HG03575 (cell line): ENCODE measurements around the gene TWSG1.
"Not testable (repeated sequence)": the region's sequence is repeated elsewhere in the genome, so short reads cannot be mapped to it uniquely, and the experiment has no call there.

Source experiments
- ATAC-seq: cut with Tn5 transposase; IDR thresholded peaks from one replicate; pipeline ENCODE4 v1.9.1; 2021; ENCODE audit not compliant: unreplicated experiment, insufficient number of reproducible peaks, low FRiP score; ENCODE audit errors: extremely low read depth

Gene TWSG1

DNA sequence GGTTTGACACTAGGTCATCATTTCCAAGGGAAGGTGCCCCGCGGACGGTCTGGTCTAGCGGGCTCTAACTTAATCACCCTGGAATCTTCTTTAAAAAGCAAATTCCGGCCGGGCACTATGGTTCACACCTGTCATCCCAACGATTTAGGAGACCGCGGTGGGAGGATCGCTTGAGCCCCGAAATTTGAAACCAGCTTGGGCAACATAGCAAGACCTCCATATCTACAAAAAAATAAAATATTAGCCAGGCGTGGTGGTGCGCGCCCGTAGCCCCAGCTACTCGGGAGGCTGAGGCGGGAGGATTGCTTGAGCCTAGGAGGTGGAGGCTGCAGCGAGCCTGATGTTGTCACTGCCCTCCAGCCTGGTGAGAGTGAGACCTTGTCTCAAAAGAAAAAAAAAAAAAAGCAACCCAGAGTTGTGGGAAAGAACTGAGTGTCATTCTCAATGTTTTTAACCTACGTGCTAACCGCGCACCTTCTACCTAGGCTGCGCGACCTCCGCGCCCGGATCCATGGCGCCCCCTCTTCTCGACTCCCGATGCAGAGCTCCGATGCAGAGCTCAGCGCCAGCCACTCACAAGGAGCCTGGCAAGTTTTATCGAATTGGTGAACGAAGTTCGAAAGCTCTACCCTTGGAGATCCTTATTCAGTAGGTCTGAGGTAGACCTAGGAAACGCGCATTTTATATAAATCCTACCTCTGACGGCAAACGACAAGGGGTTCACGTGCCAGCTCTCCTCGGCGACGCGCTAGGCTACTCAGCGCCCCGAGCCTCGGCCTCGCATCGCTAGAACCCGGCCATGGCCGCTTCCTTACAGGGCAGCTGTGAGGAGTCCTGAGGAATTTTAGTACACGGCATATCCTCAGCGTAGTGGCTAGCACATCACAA lies 888 bp upstream of the TWSG1 start:
- ATAC-seq: peak; percentile 33

DNA sequence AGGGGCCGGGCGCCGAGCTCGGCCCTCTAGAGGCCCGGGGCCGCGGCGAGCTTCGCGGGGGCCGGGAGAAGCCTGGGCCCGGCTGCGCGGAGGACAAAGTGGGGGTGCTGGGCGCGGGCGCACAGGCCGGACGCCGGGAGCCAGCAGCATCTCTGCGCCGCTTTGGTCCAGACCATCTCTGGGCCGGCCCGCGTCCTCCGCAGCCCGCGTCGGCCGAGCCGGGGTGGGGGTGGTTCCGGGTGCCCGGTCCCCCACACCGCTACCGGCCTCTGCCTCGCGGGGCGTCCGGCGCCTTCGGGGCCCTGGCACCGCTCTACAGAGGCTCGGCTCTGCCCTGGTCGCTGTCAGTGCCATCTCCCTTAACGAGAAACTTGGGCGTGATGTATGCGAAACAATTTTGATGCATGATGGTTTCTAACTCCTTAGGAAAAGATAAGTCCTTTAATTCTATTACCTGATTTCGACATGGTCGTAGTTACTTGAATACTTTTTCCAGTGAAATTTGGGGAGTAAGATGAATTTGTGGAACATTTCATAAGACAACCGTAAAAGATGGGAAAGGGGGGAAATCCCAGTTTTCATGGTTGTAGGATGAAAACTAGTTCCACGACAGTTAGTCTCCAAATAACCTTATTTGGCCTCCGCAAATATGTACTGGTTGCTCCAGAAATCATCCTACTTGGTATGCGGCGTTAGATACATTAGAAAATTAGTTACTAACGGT lies 562 bp downstream of the TWSG1 start:
- no peak for ATAC-seq

DNA sequence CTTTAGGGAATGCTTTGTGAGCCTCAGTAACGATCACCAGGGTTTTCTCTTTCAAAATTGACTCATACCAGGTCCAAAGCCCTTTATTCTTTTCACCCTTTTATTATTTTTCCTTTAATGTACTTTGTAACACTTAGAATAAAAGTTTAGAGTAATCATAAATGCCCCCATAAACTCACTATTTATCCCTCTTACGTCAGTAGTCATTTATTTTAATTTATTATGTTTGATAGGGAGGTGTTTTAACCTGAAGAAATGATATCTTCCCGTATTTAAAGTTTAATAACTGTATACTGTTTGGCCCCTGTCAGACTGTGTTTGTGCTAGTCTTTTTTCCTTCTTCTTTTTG lies 1.1 kb downstream of the TWSG1 start:
- no peak for ATAC-seq

DNA sequence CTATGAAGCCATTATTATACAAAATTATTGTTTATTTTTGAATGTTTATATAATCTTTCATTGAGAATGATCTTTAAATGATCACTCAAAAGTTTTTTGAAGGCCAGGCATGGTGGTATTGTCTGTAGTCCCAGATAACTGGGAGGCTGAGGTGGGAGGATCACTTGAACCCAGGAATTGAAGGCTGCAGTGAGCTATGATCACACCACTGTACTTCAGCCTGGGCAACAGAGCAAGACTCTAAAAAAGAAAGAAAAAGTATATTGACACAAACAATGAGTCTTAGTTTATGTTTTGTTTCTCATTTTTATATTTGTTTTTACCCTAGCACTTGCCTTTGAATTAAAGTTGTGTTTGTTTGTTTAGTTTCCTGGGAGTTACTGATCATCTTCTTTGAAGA lies 2.3 kb downstream of the TWSG1 start:
- ATAC-seq: no peak

DNA sequence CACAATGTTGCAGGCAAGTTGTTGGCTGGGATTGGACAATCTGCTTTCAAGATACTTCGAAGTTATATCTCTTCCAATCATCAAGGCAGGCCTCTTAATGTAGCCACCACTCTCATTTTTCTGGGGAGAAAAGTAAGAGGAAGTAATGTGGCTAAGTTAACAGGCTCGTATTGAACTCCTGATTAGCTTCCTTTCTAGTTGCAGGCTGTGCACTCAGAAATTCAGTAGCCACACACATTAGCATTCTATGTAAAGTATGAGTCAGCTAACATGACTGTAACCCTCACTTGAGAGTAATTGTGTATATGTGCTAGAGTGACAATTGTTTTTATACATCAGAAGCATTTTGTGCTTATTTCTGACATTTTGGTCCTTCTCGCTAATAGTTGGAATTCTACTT lies 3.3 kb downstream of the TWSG1 start:
- ATAC-seq: no peak

DNA sequence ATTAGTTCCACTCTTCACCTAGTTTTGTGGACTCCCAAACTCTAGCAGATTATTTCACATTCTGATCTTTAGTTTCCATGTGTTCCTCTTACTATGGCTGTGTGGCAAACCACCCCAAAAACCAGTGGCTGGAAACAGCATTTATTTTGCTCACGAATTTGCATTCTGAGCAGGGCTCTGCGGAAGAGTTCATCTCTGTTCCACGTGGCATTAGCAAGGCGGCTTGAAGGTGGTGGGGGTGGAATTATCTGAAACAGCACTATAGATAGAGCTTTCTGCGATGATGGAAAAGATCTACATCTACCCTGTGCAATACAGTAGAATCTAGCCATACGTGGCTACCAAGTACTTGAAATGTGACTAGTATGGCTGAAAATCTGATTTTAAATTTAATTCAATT lies 5.9 kb downstream of the TWSG1 start:
- ATAC-seq: no peak

DNA sequence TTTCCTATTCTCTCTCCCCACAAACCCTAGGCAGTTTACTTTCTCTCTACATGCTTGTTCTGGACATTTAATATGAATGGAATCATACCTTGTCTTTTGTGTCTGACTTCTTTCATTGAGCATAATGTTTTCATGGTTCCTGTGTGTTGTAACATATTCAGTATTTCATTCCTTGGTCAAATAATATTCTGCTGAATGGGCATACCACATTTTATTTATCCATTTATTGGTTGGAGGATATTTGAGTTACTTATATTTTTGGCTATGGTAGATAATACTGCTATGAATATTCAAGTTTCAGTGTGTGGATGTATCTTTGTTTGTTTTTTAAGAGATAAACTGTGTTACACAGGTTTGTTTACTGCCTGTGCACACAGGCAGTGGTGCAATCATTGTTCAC lies 9.0 kb downstream of the TWSG1 start:
- ATAC-seq: no peak

DNA sequence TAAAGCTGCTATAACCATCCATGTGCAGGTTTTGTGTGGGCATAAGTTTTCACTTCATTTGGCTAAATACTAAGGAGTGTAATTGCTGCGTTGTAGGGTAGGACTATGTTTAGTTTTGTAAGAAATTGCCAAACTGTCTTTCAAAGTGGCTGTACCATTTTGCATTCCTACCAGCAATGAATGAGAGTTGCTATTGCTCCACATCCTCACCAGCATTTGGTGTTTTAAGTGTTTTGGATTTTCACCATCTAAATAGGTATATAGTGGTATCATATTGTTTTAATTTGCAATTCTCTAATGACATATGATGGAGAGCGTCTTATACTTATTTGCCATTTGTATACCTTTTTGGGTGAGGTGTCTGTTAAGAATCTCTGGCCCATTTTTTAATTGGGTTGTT lies 12.2 kb downstream of the TWSG1 start:
- no peak for ATAC-seq

DNA sequence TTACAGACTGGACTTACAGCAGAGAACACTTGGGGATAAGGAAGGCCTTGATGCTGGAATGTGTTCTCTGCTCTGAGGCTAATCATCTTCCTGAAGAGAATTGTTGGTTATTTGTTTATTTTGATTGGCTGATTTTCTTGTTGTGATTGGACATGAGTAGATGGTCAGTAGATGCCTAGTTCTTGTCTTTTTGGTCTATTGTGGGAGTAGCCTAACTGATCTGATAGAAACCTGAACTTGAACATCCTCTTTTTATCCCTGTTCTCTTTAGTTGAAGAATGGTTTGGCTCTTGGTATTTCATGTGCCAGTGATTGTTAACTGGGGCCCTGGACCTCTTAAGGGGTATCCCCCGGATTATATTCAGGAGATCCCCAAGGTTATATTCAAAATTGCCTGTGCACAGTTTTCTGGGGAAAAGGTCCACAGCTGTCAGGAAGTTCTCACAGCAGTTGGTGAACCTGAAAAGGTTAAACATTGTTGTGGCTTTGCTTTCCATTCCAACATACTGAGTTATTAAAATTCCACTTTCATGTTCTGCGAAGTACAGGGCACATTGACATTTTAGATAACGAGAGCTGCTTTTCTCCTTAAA lies 13.6 kb downstream of the TWSG1 start:
- no peak for ATAC-seq

DNA sequence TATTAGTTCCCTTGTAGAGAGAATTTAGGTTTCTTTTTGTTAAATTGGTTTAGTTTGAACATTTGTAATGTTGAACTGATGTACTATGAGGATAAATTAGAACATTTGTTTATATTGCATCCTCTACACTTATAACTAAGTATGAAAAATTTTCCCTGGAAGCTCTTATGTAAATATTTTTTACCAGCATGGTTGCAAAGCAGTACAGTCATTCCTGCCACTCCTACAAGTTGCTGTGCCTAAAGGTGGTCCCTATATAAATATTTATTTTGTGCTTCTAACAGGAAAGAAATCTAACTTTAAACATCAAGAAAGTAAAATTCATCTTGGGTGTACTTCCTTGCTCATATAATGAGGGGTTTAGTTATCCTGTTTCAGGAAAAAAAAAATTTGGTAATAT lies 14.2 kb downstream of the TWSG1 start:
- no peak for ATAC-seq

DNA sequence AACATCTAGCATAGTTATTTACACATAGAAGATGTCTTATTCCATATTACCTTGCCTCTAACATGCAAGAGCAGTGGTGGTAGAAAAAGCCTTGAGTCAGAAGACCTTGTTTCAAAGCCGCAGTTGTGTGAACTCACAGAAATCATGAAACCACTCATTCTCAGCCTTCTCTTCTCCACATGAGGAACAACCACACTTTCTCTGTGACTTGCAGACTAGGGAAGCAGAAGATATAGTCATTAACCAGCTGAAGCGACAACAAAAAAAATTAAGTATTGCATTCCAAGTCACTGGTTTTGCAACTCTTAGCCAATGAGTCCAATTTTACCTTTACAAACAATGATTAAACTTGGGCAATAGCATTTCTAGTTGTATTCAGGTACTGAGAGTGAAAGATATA lies 19.0 kb downstream of the TWSG1 start:
- ATAC-seq: peak; percentile 75

DNA sequence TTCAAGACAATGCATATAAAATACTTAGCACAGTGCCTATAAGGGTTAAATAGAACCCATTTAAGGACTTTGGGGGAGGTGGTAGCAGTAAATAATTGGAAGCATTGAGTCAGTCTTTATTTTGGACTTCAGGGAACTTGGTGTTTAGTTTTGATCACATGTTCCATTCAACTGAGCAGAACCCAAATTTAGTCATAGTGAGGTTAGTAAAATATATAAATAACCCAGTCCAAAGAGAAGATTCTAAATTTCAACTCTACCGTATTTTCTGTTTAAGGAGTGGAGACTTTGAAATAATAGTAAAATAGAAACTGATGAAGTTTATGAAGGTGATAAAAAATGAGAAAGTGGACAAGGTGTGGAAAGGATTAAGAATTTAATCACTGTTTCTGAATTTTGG lies 19.7 kb downstream of the TWSG1 start:
- ATAC-seq: peak; percentile 33

DNA sequence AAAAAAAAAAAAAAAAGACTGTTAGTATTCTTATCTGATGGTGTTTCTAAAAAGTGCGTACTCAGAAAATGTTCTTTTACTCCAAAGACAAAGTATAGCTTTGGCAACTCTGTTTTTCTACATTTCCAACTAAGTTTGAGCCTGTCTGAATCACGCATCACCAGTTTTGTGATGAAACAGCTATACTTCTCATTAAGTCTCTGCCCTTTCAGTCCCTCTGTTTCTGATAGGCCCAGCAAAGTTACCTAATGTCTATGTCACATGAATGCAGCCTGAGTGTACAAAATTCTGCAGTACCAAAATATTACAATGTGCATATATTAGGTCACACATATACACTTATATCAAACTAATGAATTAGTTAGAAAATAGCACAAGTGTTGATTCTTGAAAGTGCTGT lies 22.4 kb downstream of the TWSG1 start:
- no peak for ATAC-seq

DNA sequence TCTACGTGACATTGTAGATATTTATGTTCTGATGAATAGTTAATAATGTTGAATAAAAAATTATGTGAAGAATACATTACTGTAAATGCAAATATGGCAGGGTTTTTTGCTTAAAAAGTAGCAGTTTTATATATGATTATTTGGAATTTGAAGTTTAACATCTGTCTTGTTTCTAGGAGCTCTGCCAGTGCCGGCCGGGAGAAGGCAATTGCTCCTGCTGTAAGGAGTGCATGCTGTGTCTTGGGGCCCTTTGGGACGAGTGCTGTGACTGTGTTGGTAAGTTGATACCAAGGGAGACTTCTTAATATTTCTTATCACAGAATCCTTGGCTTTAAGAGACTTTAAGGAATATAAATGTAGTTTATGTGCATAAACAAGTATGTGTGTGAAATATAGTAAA lies 25.2 kb downstream of the TWSG1 start:
- no peak for ATAC-seq

DNA sequence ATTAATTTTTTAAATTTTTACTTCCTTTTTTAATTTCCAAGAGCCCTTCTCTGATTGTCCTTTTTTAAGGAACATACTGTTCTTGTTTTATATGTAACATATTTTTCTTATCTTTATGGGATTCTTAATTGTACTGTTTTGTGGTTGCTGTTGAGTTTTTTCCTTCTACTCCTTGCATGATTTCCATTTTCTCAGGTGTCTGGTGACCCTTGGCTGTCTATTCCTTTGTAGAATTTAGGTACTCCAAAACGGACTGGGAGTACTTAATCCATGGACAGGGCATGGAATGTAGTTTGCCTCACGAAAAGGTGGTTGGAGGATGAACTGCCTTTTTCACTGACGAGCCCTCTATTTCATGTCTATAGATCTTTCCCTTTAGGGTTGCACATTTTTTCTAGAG lies 26.6 kb downstream of the TWSG1 start:
- no peak for ATAC-seq

DNA sequence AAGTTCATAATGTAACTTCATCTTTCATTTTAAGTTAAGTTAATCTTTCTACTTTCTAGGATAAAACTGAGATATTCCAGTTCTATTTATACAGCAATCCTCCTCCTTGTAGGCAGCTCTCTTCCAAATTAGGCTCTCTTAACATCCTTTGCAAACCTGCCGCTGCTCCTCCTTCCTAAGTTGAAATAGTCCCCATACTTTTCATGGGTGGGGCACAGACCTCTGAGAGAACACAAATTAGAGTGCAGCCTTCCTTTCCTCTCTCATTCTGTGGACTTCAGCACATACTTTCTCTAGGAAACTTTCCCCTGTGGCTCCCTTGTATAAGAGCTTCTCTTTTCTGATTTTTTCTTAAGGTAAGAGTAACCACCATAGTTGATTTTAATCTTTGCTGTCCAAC lies 28.3 kb downstream of the TWSG1 start:
- no peak for ATAC-seq

DNA sequence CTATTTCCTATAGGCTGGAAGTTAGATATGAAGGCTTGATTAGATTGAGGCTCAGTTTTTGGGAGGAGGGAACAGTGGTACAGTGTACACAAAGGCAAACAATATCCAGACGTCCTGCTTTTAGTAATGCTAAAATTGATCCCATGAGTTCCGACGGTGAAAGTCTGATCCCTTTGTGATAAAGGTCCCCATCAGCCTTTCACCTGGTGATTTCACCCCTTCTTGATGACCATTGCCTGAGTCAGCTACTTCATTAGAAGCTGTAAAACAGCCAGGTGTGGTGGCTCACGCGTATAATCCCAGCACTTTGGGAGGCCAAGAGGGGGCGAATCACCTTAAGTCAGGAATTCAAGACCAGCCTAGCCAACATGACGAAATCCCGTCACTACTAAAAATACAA lies 29.7 kb downstream of the TWSG1 start:
- no peak for ATAC-seq

DNA sequence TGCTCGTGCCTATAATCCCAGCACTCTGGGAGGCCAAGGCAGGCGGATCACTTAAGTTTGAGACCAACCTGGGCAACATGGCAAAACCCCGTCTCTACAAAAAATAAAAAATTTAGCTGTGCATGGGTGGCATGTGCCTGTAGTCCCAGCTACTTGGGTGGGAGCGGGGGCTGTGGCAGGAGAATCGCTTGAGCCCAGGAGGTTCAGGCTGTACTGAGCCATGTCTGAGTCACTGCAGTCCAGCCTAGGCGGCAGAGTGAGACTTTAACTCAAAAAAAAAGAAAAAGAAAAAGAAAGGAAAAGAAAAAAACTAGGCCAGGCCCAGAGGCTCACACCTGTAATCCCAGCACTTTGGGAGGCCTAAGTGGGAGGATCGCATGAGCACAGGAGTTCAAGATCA lies 30.8 kb downstream of the TWSG1 start:
- no peak for ATAC-seq

DNA sequence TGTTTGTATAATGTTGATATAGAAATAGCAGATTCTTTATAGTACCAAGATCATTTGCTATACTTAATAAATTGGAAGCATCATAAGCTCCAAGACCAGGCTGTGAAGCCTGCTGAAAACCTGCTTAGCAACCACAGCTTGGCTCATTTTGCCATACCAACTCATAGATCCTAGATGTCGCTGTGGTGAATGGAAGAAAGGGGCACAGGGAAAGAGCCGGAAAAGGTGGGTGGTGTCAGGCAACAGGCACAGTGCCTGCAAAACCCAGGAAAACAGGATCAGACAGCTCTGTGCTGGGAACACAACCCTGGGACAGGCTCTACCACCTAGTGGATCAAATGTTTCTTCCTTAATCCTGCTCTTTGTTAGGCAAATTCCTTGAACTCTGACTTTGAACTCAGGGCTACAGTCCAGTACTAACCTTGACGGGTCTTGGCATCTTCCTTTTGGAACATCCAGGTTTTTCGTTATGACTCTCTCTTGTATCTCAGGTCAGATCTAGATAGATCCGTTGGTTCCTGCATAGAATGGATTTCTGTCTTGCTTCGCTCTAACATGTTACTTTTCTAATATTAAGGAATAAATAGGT lies 31.6 kb downstream of the TWSG1 start:
- ATAC-seq: no peak

DNA sequence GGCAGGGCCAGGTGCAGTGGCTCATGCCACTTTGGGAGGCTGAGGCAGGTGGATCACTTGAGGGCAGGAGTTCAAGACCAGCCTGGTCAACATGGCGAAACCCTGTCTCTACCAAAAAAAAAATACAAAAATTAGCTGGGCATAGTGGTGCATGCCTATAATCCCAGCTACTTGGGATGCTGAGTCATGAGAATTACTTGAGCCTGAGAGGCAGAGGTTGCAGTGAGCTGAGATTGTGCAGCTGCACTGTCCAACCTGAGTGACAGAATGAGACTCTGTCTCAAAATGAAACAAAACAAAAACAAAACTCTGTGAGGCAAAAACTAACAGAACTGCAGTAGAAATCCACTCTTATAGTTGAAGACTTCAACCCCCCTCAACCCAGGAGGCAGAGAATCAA lies 38.7 kb downstream of the TWSG1 start:
- ATAC-seq: not testable (repeated sequence)
